GM12875 (cell line): ENCODE data around the gene TEX10.
A peak's percentile ranks its signal among the peaks of the same experiment; 100 is the strongest.

Experiments used
- H3K4me3 ChIP-seq: one replicate; pipeline ENCODE4 v1.5.1; 2011; ENCODE audit warnings: low read depth, low read length, control low read depth
- TF ChIP-seq, protein P1 (sequence below): IDR thresholded peaks from 2 replicates; pipeline ENCODE4 v1.5.1; 2011; ENCODE audit warnings: low read depth, mild to moderate bottlenecking, control low read depth, inconsistent platforms, low read length, moderate library complexity, borderline replicate concordance; ENCODE audit not compliant: insufficient read depth

TEX10 gene

DNA sequence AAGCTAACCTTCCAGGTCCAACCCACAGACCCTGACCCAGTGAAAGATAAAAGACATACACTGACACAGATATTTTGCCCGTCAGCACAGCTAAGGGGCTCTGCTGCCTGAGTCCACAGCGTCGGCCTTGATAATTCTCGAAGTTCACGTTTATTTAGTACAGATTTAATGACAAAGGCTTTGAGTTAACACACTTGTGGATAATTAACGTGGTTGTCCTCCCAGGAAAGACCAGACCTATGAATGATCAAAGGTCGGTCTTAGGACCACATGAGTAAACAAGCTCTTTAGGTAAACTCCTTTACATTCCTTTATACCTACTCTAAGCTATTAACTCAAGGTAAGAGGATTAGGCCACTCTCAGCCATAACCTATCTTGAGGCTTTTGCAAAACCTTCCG, 11.3 kb upstream of the TEX10 start:
- H3K4me3 ChIP-seq: no peak overlapping the region
- TF ChIP-seq, protein P1, sequence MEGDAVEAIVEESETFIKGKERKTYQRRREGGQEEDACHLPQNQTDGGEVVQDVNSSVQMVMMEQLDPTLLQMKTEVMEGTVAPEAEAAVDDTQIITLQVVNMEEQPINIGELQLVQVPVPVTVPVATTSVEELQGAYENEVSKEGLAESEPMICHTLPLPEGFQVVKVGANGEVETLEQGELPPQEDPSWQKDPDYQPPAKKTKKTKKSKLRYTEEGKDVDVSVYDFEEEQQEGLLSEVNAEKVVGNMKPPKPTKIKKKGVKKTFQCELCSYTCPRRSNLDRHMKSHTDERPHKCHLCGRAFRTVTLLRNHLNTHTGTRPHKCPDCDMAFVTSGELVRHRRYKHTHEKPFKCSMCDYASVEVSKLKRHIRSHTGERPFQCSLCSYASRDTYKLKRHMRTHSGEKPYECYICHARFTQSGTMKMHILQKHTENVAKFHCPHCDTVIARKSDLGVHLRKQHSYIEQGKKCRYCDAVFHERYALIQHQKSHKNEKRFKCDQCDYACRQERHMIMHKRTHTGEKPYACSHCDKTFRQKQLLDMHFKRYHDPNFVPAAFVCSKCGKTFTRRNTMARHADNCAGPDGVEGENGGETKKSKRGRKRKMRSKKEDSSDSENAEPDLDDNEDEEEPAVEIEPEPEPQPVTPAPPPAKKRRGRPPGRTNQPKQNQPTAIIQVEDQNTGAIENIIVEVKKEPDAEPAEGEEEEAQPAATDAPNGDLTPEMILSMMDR: no peak

DNA sequence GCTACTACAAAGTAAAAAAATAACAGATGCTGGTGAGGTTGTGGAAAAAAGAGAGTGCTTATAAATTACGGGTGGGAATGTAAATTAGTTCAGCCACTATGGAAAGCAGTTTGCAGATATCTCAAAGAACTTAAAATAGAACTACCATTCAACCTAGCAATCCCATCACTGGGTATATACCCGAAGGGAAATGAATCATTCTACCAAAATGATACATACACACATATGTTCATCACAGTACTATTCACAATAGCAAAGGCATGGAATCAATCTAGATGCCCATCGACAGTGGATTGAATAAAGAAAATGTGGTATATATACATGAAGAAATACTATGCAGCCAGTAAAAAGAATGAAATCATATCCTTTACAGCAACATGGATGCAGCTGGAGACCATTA, 6.3 kb upstream of the TEX10 start:
- H3K4me3 ChIP-seq: no peak overlapping the region
- TF ChIP-seq, protein P1: no peak

DNA sequence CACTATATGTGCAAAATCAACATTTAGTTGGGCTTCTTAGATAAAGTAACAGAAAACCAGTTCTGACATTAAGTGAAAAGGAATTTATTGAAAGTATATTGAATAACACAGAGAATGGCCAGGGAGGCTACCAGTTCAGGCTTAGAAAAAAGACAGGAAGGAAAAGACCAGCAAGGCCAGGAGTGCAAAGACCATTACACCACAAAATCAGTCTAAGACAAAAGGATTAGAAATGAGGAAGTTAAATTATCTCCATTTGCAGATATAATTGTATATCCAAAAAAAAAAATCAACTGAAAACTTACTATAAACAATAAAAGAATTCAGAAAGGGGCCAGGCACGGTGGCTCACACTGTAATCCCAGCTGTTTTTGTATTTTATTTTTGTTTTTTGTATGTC, 4.8 kb upstream of the TEX10 start:
- TF ChIP-seq, protein P1: no peak
- no peak overlapping the region for H3K4me3 ChIP-seq

DNA sequence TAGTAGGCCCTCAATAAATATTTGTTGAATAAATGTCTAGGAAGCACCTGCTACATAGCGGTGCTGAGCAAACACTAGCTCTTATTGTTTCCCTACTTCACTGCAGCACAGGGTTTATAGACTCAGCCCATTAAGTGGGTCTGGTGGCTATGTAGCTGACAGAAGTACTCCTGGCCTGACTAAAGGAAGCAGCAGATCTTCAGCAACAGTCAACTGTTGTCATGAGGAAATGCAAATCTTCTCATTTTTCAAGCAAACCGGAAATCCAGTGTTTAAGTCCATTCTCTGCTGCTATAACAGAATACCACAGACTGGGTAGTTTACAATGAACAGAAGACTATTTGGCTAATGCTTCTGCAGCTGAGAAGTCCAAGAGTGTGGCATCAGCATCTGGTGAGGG, 2.8 kb upstream of the TEX10 start:
- H3K4me3 ChIP-seq: no peak overlapping the region
- TF ChIP-seq, protein P1: no peak

DNA sequence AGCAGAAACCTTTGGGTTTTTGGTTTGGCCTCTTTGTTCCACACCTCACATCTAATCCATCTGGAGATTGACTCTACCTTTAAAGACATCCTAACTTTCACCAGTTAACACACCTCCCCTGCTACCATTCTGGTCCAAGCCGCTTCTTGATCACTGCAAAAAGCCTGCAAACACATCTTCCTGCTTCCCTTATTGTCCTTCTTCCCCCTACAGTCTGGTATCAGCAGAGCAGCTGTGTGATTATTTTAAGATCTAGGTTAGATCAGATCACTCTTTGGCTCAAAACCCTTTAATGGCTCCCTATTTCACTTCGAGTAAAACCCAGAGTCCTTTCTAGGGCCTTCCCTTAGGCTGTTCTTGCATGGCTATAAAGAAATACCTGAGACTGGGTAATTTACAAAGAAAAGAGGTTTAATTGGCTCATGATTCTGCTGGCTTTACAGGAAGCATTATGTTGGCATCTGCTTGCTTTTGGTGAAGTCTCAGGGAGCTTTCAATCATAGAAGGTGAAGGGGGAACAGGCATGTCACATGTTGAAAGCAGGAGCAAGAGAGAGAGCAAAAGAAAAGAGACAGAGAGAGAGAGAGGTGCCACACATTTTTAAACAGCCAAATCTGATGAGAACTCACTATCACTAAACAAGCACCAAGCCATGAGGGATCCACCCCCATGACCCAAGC, 1.5 kb upstream of the TEX10 start:
- no peak overlapping the region for H3K4me3 ChIP-seq
- TF ChIP-seq, protein P1: no peak

DNA sequence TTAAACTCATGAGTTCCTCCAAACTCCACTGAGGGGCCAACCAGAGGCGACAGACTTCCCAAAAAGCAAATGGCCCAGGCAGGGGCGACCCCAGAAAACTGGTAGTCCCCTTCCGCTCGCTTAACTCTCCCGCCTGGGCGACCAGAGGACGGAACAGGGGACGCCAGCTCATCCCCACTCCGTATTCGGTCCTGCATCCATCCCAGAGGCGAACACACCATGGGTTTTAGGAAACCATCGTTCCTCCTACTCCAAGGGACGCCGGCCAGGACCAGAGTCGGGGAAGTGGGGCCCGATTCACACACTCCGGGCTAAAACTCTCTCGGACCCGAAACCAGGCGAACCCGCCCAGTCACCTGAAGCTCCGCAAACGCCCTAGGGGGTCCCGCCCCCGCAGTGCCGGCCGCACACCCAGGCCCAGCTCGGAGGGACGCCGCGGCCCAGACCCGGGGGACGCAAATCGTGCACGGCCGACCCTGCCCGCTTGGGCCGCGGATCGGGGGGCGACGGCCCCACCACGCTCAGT, 478 bp downstream of the TEX10 start:
- peak overlapping the region; percentile 77 for H3K4me3 ChIP-seq
- TF ChIP-seq, protein P1: no peak

- H3K4me3 ChIP-seq: peak overlapping the region; percentile 77
- TF ChIP-seq, protein P1: no peak
Measured at GRCh38 chr9:100351508-100351907, 1.2 kb downstream of the TEX10 start.
